Measurements from ENCODE around the gene PIK3R2. TPM values are rescaled to one million over a fixed set of nuclear protein-coding genes. Genes with fewer than 3 reads are reported as not detected.

PIK3R2 gene
- total RNA-seq, 1 donor from 2014 or later = 24.8 TPM

- Histone ChIP-seq H3K36me3 (no peaks in the 10 kb centered on the region), H3K27ac (no peak overlapping the region), H3K27me3 (no peaks in the 10 kb centered on the region), H3K4me1 (peaks cover 5% of the 10 kb centered on the region), H3K4me3 (no peak overlapping the region), H3K9me3 (no peaks in the 10 kb centered on the region)
- DNase-seq (ENCODE audit: extremely low spot score in 2 of 2) = no peak
- intact Hi-C loops (cut with DNase I) = no loop called here
- TF ChIP-seq POLR2AphosphoS5 (IDR thresholded peaks at IDR 0.05; ENCODE audit: insufficient read depth in 1 of 2, low read depth in 1 of 2) (no peak), CTCF (IDR thresholded peaks at IDR 0.05) (no peak), POLR2A (IDR thresholded peaks at IDR 0.05) (no peak)
Observed at GRCh38 chr19:18218159-18218558, 65.2 kb downstream of the PIK3R2 start.

GRCh38 chr19:18218600-18218999 is 65.6 kb downstream of the PIK3R2 start:
- intact Hi-C loops (cut with DNase I) = no loop called here
- Histone ChIP-seq H3K4me3 (no peak overlapping the region), H3K4me1 (peaks cover 5% of the 10 kb centered on the region), H3K27me3 (no peaks in the 10 kb centered on the region), H3K27ac (no peak overlapping the region), H3K9me3 (no peaks in the 10 kb centered on the region), H3K36me3 (no peaks in the 10 kb centered on the region)
- TF ChIP-seq POLR2AphosphoS5 (IDR thresholded peaks at IDR 0.05; ENCODE audit: insufficient read depth in 1 of 2, low read depth in 1 of 2) (no peak), POLR2A (IDR thresholded peaks at IDR 0.05) (no peak)
- DNase-seq (ENCODE audit: extremely low spot score in 2 of 2) = no peak

Small RNA genes lying within 50 kb of the gene (small RNA-seq; reads per million reads assigned to genes)
- gene IFI30 = not detected

Other genes with a start within 250 kb of the PIK3R2 start
- gene CCDC124, start 220.1 kb upstream of the PIK3R2 start, total RNA-seq = 59.7 TPM
- gene KCNN1, start 186.1 kb upstream of the PIK3R2 start, total RNA-seq = 1.5 TPM
- gene ARRDC2, start 145.0 kb upstream of the PIK3R2 start, total RNA-seq = 54.5 TPM
- gene IL12RB1, start 66.2 kb upstream of the PIK3R2 start, total RNA-seq = not detected
- gene MAST3, start 55.4 kb upstream of the PIK3R2 start, total RNA-seq = 9.6 TPM
- 43.7 TPM for gene IFI30, start 20.6 kb downstream of the PIK3R2 start, total RNA-seq
- 10.3 TPM for gene MPV17L2, start 40.1 kb downstream of the PIK3R2 start, total RNA-seq
- gene RAB3A, start 50.9 kb downstream of the PIK3R2 start, total RNA-seq = 5.6 TPM
- gene PDE4C, start 73.3 kb downstream of the PIK3R2 start, total RNA-seq = 0.98 TPM
- gene IQCN, start 121.3 kb downstream of the PIK3R2 start, total RNA-seq = 4.4 TPM
- 531 TPM for gene JUND, start 128.5 kb downstream of the PIK3R2 start, total RNA-seq
- gene LSM4, start 169.9 kb downstream of the PIK3R2 start, total RNA-seq = 54.3 TPM
- 27.5 TPM for gene PGPEP1, start 187.4 kb downstream of the PIK3R2 start, total RNA-seq
- gene GDF15, start 233.0 kb downstream of the PIK3R2 start, total RNA-seq = 25.5 TPM
- gene LRRC25, start 244.5 kb downstream of the PIK3R2 start, total RNA-seq = 3.9 TPM